ENCODE results near the gene DBNL. TPM values are rescaled to one million over a fixed set of nuclear protein-coding genes. Genes with fewer than 3 reads are reported as not detected.
A peak's percentile ranks its signal among the peaks of the same experiment; 100 is the strongest.
"Not testable (repeated sequence)": the region's sequence is repeated elsewhere in the genome, so short reads cannot be mapped to it uniquely, and the experiment has no call there.

The DBNL gene
- 171 and 187 TPM in 2 replicates for total RNA-seq (2014; rRNA removed; shearing (Covaris generic))

DNA sequence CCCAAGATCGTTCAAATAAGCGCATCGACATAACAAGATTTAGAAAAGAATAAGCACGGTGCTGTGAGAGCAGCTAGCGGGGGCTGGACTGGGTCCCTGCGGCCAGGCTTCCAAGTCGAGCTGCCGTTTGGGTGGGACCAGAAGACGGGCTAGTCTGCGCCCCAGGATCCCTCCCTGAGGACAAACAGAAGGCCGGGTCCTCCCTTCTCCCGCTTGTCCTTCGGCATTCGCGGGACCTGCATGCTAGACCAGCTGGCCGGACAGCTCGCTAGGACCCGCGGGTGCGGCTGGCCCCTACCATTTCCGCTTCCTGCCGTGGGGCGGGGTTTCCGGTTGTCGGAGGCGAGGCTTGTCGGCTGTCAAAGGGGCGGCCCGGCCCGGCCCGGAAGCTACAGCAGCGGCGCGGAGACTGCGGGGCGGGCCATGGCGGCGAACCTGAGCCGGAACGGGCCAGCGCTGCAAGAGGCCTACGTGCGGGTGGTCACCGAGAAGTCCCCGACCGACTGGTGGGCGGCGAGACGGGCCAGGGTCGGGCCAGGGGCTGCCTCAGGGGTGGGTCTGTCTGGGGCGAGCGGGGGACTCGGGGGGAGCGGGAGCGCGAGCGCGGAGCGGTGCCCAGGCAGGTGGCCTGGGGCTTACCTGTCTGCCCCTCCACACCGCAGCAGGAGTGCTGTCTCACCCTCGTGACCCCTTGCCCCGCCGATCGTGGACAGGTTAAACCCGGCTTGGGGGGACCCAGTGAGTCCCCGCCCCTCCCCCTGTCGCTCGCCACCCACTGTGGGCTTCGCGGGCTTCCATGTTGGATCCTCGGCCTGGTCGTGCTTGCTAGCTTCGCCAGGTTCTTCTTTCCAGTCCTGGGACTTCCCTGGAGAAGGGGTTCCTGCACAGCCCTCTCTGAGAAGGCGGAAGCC lies at the start of gene DBNL:
DBNL (plus strand) TSS at position 388 of the 911 bp plus-strand sequence; CDS start at position 424, 36 bp downstream.
- DNase-seq (ENCODE audit: low spot score) = peak; percentile 90

DNA sequence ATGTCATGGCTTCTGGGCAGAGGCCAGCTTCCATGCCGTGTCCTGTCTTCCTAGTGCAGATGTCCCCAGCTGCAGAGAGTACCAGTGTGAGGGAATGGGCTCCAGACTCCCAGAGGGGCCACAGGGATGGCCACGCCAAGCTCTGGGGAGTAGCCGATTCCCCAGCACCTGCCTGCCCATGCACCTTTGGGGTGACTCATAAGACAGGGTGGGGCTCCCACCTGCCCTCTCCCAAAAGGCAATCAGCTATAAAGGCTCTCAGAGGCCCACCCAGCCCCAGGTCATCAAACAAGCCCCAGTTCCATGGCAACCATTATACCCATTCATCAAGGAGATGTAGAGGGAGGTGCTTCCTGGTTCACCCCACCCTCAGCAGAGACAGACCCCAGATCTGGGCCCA lies 47.0 kb upstream of the DBNL start, which contains the start of gene SPDYE1:
SPDYE1 (plus strand) TSS at position 366 of the 400 bp plus-strand sequence. CDS start 2,053 bp downstream, outside the sequence.
- not testable (repeated sequence) for DNase-seq (ENCODE audit: low spot score)

DNA sequence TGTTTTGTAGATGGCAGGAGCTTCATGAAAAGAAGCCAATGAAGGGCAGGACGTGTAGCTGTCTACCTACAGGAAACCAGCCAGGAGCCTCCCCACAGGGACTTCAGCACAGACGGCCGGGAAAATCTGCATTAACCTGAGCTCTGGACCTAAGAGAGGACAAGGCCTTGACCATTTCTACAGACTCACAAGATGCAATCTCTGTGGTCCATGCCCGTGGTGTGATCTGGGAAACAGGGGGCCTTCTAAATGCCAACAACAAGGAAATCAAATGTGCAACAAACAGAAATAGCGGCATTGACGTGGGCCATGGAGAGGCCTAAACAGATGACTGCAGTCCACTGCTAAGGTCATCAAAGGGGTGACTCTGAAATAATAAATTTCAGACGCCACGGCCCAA lies 32.4 kb upstream of the DBNL start:
- not testable (repeated sequence) for DNase-seq (ENCODE audit: low spot score)

DNA sequence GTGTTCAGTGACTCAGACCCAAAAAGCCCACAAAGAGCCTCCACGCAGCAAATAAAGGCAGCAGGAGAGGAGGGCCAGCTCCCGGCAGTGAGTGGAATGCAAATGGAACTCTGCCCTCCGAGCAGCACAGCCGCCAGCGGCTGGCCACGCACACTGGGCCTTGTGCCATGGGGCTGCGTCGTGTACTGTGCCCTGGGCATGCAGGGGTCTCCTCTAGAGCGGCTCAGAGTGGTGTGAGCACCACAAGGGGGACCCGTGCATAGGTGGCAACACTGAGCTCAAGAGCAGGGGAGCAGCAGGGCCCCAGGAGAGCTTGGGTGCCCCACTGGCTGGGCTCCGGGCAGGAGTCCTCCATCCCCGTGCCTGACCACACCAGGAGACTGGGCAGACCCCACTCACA lies 29.4 kb upstream of the DBNL start:
- DNase-seq (ENCODE audit: low spot score) = not testable (repeated sequence)

DNA sequence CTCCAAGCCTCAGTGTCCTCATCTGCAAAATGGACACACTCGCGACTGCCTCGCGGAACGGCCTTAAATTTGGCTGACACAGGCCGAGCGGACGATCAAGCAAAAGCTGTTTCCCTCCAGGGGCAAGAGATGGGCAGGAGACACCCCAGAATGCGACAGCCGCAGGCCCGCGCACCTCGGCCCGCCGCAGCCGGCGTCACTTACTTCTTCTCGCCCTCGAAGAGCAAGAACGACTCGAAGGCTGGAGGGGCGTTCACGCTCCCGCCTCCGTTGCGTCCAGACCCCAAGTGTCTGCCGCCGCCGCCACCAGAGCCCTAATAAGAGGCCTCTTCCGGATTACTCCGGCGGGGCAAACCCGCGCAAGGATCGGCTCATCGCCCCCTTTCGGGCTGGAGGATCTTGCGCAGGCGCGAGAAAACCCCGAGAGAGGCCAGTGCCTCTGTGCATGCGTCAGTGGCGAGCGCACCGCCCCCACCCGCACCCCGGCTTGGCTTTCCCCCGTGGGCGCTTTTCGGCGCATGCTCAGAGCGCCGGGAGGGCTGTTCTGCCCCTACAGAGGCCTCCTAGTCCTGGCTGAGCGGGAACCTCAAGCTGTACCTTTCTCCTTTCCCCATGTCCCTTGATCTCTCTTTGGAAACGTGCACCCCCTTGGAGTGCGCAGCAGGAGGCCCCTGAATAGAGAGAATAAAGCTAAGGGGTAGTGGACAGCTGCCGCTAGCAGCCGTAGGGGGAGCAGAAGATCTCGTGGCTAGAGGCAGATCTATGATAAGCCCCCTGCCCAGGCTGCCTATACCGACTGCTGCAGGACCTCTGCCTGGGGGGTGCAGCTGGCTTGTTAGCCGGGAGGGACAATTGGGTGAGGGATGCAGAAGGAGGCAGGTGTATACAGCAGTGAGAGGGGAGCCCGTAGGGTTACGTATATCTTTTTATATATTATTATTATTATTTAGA lies 25.4 kb upstream of the DBNL start:
- DNase-seq (ENCODE audit: low spot score) = peak; percentile 97

DNA sequence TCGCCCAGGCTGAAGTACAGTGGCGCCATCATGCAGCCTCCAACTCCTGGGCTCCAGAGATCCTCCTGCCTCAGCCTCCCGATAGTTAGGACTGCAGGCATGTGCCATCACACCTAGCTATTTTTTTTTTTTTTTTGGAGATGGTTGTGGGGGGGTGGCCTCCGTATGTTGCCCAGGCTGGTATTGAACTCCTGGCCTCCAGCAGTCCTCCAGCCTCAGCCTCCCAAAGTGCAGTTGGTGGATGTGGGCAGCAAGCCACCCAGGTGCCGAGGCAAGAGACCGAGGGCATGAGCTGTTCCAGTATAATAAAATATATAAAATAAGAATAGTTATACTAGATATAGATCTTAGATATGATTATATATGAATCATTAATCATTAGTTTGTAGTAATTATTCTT lies 24.7 kb upstream of the DBNL start:
- DNase-seq (ENCODE audit: low spot score) = not testable (repeated sequence)

DNA sequence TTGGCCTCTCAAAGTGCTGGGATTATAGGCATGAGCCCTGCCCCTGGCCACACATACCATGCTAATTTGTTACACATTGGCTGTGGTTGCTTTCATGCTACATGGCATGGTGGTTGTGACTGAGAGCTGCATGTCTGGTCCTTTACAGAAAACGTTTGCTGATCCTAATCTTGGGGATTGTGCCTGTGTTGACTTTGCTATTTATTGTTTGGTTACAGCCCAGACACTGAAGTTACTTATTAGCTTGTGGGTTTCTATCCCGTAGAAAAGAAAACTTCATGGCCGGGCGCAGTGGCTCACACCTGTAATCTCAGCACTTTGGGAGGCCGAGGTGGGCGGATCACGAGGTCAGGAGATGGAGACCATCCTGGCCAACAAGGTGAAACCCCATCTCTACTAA lies 22.4 kb upstream of the DBNL start:
- not testable (repeated sequence) for DNase-seq (ENCODE audit: low spot score)

DNA sequence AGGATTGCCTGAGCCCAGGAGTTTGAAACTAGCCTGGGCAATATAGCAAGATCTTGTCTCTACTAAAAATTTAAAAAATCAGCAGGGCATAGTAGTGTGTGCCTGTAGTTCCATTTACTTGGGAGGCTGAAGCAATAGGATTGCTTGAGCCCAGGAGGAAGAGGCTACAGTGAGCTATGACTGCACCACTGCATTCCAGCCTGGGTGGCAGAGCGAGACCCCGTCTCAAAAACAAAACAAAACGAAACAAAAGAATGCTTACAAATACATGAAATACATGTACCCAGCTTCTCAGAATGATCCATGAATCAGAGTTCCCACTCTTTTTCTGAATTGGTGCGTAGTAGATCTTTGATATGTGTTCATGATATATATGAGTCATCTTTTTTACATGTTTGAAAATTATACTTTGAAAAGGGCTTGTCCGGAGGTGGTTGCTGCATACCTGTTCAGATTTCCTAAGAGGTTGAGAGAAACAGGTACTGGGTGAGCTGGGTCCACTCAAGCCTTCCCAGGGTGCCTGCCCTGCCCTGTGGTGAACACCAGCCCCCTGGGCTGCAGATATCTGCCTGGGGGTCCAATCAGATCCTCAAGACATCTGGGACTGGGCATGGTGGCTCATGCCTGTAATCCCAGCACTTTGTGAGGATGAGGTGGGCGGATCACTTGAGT lies 21.6 kb upstream of the DBNL start:
- not testable (repeated sequence) for DNase-seq (ENCODE audit: low spot score)

DNA sequence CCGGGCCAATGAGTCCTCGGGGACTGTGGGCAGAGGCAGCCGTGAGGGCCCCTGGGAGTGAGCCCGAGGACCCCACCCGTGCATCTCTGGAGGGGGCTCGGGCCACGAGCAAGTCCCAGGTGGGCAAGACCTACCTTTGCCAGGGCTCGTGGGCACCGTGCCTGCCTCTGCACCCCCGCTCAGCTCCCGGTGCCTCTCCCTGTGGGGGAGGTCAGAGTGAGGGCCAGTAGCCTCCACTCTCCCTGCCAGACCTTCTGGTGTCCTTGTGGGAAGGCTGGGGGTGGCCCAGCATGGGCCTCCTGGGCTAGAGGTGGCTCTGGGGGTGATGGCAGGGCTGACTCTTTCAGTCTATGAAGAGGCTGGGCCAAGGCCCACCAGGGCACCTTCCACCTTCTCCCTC lies 15.1 kb upstream of the DBNL start:
- DNase-seq (ENCODE audit: low spot score) = not testable (repeated sequence)

DNA sequence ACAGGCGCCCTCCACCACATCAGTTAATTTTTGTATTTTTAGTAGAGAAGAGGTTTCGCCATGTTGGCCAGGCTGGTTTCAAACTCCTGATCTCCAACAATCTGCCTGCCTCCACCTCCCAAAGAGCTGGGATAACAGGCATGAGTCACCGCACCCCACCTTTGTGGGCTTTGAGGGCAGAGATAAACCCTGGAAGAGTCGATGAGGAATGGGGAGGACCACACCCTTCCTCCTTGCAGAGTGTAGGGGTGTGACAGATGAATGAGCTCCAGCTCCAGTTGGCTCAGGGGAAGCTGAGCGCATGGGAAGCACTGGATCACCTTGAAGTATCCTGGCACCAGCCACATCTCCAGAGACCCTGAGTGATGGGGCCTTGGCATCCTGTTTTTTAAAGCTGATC lies 14.5 kb upstream of the DBNL start:
- not testable (repeated sequence) for DNase-seq (ENCODE audit: low spot score)

DNA sequence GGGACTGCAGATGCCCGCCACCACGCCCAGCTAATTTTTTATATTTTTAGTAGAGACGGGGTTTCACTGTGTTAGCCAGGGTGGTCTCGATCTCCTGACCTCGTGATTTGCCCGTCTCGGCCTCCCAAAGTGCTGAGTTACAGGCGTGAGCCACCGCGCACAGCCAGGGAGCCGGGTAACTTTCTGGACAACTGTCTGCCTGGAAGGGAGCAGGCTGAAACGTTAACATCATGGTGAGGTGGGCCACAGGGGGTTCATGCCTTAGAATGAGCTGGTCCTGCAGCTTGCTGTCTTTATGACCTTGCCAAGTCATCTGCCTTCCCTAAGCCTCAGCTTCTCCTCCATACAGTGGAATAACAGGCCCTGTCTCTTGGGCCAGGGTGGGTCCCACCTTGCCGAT lies 13.2 kb upstream of the DBNL start:
- not testable (repeated sequence) for DNase-seq (ENCODE audit: low spot score)

DNA sequence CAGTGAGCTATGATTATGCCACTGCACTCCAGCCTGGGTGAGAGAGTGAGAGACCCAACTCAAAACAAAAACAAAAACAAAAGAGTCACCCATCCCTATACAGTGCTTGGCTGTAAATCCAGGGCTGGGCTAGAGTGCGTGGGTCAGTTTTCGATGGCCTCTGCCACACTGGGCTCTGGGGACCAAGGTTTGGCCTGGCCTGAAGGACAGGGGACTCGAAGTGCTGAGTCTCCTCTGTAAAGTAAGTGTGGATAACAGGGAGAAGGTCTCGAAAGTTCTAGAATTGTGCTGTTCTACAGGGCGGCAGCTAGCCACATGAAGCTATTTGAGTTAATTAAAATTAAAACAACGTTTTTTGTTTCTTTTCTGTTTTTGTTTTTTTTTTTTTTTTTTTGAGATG lies 12.5 kb upstream of the DBNL start:
- not testable (repeated sequence) for DNase-seq (ENCODE audit: low spot score)

DNA sequence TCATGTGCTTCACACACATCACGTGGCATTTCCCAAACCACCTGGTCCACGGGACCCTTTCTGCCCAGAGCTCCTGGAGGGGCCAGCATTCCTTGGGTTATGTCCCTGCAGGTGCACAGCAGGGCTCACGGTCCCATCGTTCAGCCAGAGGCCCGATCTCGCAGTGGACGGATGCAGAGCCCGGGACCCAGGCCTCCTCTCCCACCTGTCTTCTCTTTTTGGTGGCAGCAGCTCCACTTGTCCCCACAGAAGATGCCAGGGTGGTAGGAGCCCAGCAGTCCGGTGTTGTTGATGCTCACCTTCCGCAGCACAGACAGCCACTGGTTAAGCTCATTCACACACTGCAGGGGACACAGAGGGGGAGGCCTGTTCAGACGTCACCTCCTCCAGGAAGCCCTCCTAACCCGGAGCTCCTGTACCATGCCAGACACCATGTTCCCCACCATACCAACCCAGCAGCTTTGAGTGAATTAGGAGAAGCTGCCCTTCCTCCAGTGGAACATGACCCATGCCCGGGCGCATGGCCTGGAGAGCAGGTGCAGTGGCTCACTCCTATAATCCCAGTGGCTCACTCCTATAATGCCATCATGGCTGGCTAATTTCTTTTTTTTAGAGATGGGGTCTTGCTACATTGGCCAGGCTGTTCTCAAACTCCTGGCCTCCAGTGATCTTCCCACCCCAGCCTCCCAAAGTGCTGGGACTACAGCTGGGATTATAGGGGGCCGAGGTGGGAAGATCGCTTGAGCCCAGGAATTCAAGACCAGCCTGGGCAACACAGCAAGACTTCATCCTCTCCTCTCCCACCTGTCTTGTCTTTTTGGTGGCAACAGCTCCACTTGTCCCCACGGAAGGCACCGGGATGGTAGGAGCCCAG lies 10.3 kb upstream of the DBNL start:
- not testable (repeated sequence) for DNase-seq (ENCODE audit: low spot score)

DNA sequence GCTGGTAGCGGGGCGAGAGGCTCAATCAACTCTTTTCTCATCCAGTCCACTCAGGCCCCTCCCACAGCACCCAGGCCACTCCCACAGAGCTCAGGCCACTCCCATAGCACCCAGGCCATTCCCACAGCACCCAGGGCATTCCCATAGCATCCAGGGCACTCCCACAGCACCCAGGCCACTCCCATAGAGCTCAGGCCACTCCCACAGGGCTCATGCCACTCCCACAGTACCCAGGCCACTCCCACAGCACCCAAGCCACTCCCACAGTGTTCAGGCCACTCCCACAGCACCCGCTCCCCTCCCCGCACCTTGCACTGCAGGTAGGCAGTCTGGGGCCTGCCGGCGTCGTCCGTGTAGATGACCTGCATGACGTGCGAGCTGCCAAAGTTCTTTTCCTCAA lies 8.1 kb upstream of the DBNL start:
- not testable (repeated sequence) for DNase-seq (ENCODE audit: low spot score)

DNA sequence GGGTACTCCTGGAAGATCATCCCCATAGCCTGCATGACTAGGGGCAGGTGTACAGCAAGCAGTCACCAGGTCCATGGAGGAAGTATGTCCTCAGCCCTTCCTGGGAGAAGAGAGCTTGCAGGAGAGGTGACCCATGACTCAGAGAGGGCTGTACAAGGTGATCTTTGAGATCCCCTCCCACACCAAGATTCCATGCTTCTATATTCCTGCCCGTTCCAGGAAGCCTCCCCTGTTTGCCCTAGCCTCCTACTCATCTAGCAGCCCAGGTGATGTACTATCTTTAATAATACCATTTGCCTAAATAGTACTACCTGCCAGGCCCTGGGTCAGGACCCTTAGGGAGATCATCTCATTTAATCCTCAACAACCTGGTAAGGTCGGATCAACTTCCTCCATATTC lies 6.6 kb upstream of the DBNL start:
- not testable (repeated sequence) for DNase-seq (ENCODE audit: low spot score)

DNA sequence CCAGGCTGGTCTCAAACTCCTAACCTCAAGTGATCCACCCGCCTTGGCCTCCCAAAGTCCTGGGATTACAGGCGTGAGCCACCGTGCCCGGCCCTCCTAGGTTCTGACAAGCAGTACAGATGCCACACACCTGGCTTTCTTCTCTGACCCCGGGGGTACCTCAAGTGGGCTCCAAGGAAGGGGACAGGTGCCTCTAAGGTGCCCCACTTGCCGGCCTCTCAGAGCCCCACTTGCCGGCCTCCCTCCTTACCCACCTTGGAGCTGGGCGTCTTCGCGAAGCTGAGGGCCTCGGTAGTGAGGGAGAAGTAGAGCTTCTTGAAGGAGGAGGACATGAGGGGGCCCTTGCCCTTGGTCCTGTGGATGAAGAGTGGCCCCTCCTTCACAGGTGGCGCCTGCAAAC lies 5.9 kb upstream of the DBNL start:
- DNase-seq (ENCODE audit: low spot score) = not testable (repeated sequence)

DNA sequence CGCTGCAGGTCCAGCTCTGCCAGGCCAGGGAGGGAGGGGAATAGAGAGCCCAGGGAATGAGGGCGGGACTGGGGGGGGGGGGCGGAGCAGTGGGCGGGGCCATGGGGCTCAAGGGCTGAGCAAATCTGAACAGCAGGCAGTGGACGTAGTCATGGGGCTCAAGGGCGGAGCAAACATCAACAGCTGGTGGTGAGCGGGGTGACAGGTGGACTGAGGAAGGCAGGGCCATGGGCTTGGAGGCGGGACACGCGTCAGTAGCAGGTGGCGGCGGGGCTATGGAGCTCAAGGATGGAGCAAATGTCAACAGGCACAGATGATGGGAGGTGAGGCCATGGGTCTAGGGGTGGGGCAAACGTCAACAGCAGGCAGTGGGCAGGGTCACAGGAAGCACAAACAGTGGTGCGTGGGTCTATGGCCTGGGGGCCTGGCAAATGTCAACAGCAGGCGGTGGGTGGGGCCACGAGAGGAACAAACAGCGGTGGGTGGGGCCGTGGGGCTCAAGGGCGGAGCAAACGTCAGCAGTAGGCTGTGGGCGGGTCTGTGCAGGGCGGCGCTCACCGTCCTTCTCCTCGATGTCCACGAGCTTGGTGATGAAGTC lies 5.4 kb upstream of the DBNL start:
- DNase-seq (ENCODE audit: low spot score) = not testable (repeated sequence)

DNA sequence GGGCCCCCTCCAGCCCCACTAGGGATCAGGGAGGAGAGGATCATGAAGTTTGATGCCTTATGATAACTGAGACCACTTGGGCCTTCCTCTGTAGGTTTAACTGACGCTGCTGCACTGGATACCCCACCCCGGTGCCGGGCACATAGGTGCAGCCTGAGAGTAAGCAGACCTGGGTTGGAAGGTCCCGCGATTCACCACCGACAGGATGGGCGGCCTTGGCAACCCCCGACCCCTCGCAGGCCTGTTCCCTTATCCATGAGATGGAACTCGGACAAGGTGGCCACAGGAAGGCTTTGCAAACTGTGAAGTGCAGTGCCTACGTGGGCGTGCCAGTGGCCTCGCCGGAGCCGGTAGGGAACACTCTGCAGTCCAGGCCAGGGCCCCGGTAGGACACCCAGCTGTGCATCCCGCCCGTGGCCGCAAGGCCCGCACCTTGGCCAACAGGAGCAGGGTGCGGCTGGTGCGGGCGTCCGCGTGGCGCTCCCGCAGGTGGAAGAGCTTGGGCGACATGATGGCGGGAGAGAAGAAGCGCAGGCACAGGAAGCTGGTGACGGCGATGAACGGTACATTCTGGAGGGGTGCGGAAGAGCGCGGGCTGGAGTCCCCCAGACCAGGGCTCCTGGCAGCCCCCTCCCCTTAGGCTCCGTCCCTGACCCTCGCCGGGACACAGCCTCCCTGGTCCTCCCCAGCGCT lies 4.6 kb upstream of the DBNL start:
- not testable (repeated sequence) for DNase-seq (ENCODE audit: low spot score)

DNA sequence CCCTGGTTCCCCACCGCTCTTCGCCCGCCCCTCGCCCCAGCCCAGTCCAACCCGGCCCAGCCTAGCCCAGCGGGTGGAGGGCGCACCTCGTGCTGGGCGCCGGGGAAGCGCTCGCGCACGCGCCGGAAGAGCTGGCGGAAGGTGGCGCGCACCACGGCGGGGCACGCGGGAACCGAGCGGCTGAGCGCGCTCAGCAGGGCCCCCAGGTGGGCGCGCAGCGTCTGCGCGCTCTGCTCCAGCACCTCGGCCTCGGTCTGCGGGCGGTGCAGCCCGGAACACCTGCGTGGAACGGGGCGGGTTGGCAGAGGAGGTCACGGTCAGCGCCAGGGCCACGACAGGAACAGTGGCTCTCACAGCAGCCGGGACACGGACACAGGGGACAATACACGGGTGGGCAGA lies 4.0 kb upstream of the DBNL start:
- not testable (repeated sequence) for DNase-seq (ENCODE audit: low spot score)

Measured in A172 (cell line).